HG03097 (cell line): Measurements from ENCODE around the gene DMRTC2.
"Not testable (repeated sequence)": the region's sequence is repeated elsewhere in the genome, so short reads cannot be mapped to it uniquely, and the experiment has no call there.

Source experiments
- ATAC-seq: cut with Tn5 transposase; IDR thresholded peaks from one replicate; pipeline ENCODE4 v1.9.1; 2021; ENCODE audit not compliant: unreplicated experiment, low FRiP score

DMRTC2 gene

GRCh38 chr19:41869374-41869955 lies 24.6 kb downstream of the DMRTC2 start:
- ATAC-seq, result no peak

GRCh38 chr19:41870401-41870873 lies 25.6 kb downstream of the DMRTC2 start:
- ATAC-seq, result no peak

DNA sequence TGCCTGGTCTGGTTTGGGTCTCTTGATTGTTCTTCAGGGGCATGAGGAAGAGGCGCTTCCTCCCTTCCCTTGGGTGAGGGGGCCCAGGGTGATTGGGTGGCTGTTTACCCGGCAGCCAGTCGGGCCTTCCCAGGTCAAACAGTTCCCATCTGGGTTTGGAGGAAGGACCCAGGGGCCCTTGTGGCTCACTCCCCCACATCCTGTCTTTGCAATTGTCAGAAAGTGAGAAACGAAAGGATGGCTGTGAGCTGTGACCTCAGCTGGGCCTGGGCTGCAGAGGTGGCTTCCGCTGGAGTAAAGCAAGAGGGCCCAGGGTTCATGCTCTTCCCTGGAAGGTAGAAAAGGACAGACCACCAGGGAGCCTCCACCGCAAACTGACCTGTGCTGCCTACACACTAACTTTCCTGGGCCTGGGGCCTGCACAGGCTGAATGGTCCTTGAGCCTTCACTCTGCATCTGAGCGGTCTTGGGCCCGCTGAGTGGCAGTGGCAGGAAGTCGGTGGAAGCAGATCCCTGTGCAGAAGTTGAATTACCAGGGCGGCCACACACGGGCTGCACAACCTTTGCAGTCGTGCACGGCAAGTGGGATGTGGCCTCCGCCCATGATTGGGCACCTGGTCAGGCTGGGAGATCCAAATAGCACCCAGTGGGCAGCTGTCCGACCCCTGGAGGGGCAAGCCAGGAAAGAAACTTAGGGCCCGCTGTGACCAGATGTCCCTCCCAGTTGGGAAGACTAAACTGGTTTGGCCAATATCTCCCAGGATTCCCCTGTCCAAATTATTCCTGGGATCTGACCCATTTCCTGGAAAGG lies 26.9 kb downstream of the DMRTC2 start:
- peak; percentile 35 for ATAC-seq

GRCh38 chr19:41872384-41872774 lies 27.5 kb downstream of the DMRTC2 start:
- ATAC-seq, result no peak

GRCh38 chr19:41872775-41873647 lies 28.2 kb downstream of the DMRTC2 start:
- no peak for ATAC-seq

DNA sequence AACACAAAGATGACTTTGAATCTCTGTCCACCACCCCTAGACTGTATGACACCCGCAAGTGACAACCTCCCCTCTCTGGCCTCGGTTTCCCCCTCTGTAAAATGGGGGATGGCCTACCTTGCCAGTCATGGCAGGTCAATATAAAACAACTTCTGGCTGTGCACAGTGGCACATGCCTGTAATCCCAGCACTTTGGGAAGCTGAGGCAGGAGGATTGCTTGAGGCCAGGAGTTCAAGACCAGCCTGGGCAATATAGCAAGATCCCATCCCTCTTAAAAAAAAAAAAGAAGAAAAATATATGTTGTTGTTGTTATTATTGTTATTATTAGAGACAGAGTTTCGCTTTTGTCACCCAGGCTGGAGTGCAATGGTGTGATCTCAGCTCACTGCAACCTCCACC lies 31.1 kb downstream of the DMRTC2 start:
- ATAC-seq, result not testable (repeated sequence)

DNA sequence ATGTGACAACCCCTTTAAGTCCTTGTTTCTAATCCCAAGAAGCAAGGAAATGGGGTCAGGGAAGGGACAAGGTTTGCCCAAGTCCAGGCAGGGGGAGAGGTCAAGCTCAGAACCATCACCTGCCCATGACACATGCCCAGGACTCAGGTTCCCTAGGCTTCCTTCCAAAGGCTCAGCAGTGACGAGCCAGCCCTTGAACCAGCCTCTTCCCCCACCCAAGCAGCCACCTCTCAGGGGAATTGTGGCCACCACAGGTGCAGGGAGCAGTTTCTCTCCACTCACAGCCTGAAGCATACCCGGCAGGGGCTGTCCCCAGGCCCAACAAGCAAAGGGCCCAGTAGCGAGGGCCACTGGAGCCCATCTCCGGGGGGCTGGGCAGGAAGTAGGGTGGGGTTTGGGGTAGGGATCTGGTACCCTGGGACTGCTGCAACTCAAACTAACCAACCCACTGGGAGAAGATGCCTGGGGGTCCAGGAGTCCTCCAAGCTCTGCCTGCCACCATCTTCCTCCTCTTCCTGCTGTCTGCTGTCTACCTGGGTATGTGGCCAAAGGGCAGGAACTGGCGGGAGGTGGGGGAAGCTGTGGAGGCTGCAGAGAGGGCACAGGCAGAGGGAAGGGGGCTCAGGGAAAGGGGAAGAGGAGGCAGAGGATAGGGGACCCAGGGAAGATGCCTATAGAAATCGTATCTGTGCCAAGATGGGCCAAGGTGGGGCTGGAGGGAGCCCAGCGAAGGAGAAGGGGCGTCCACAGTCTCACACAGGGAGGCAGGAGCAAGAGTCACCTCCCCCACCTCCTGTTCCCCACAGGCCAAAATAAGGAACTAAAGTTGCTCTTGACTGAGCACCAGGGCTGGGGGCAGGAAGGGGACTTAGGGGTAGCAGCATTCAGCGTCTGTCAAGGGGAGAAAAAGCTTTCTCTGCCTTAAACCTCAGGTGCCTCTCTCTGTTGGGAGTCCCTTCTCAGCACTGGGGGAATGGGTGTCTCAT lies 32.3 kb downstream of the DMRTC2 start, which contains the start of gene CD79A:
CD79A (plus strand) TSS at position 433 of the 986 bp plus-strand sequence; CDS start at position 459, 26 bp downstream.
- ATAC-seq, result peak; percentile 55

DNA sequence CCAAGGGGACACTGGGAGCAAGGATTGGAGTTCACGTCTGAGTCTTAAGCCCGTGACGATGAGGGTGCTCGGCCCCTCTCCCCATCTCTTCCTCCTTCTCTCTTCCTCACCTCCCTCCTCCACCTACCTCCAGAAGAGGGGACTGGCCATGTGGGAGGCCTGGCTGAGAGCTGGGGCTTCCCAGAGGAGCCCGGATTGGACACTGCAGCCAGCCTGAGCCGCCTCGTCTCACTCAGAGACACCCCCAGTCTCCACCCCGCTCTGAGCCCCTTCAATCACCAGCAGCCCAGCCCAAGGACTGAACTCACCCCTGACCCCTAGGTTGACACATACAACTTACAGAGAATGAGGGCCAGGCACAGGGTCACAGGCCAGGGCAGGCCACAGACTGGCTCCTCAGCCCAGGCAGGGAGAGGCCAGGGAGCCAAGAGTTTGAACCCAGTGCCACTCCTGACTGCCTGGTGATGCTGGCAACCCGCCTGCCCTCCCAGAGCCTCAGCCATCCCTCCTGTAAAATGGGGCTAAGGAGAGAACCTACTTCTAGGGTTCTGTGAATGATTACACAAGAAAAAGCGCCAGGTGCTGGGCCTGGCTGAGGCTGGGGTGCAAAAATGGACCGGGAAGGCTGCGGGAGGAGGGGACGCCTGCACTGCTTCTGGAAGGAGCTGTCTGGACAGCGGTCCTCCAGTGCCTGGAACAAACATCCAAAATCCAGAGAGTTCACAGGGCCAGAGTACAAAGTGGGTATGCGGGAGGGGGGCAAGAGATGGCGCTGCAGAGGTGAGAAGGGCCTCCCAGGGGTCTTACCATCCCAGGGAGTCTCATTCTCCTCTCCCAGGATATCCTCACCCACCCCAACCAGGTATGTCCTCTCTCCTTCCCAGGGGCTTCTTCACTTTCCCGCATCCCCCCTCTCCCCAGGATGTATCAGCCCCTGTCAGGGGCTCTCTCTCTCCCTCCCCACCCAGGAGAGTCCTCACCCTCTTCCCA lies 33.4 kb downstream of the DMRTC2 start:
- ATAC-seq, result no peak

DNA sequence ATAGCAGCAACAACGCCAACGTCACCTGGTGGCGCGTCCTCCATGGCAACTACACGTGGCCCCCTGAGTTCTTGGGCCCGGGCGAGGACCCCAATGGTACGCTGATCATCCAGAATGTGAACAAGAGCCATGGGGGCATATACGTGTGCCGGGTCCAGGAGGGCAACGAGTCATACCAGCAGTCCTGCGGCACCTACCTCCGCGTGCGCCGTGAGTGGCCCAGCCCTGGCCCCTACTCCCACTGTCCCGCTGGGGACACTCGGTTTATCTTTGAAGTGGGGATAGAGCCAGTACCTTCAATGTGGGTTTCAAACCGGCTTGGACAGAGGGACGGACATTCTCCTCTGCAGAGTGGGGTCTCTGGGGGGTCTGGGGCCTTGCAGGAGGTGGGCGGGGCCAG lies 34.2 kb downstream of the DMRTC2 start:
- ATAC-seq, result no peak

DNA sequence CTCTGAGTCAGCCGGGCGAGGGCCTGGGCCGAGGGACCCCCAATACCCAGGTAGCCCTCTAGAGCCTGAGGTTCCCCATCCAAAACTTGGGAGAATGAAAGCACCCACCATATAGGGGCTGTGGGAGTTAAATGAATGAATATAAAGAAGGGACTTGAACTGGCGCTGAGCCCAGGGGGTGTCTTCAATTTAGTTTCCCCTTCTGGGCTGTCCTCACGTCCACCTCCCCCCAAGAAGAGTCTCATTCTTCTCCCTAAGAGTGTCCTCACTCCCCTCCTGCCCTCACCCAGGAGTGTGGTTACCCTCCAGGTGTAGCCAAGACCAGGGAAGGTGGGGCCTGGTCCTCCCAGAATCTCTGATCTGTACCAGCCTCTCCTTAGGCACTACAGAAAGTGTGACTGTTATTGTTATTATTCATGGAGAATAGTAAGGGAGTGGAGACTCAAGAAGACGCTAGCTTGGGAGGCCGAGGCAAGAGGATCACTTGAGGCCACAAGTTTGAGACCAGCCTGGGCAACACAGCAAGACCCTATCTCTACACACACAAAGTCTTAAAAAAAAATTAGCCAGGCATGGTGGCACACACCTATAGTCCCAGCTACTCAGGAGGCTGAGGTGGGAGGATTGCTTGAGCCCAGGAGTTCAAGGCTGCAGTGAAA lies 35.0 kb downstream of the DMRTC2 start:
- ATAC-seq, result no peak

DNA sequence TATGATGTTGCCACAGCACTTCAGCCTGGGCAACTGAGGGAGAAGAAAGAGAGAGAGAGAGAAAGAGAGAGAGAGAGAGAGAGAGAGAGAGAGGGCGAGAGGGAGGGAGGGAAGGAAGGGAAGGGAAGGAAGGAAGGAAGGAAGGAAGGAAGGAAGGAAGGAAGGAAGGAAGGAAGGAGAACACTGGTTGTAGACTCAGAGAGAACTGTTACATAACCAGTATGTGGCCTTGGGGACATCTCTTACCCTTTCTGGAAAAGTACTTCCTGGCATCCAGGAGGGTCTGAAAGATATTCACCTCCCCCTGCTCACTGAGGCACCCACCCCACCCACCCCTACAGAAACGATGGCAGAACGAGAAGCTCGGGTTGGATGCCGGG lies 35.5 kb downstream of the DMRTC2 start:
- ATAC-seq, result no peak

GRCh38 chr19:41882568-41883462 lies 38.0 kb downstream of the DMRTC2 start, which contains the start of gene ARHGEF1:
TSS of gene ARHGEF1 (plus strand) at chr19:41883184. CDS start at chr19:41888083, 4,899 bp downstream.
- no peak for ATAC-seq

DNA sequence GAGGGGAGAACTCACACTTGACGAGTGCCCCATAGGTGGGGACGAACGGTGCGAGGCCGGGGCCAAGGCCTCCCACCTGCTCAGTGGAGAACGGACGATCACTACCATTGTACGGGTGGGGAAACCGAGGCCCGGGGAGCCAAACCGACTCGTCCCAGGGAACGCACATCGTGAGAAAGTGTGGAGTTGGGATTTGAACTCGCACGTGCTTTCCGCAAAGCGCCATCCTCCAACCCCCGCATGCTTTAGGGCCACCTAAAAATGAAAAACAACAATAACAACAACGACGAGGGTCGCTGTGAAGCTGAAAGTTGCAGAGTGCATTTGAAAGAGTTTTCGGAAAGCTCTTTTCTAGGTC lies 38.6 kb downstream of the DMRTC2 start:
- no peak for ATAC-seq

- peak; percentile 59 for ATAC-seq
Observed at GRCh38 chr19:41883821-41884733, 39.2 kb downstream of the DMRTC2 start.

DNA sequence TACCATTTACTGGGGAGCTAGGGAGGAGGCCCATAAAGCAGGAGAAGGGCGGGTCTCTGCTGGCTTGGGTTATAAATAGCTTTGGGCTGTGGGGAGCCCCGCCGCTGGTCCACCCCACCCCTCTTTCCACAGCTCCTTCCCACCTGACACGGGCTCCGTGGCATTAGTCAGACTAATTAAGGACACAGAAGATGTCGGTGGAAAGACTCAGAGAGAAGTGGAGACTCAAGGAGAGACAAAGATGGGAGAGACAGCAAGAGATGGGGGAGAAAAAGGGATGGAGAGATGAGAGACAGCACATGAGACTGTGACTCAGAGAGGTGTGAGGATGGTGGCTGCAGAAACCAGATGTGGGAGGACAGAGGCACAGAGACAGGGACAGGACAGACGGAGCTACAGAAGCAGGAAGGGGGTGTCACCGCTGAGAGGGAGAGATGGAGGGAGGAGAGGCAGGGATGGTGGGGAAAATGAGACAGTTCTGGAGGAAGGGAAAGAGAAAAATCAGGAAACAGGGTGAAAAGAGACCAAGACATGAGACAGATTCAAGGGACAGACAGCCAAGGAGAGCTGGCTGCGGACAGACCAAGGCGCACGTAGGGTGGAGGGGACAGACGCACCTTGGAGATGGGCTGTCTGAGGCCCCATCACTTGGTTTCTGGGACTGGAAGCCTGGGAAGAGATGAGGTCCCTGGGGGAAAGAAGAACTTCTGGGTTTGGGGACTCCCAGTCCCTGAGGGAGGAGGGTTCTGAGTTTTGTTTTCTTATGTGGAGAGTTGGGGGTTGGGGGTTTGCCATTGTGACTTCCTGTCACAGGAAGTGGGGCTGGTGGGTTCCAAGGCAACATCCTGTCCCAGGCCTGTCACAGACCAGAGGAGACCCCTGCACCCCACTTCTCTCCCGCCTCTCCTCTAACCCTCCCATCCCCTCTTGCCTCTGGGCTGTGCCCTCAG lies 42.2 kb downstream of the DMRTC2 start:
- ATAC-seq, result no peak
